Stimulated activated CD4-positive, alpha-beta T cell treated with anti-CD3 and anti-CD28 coated beads, Interleukin-15, amount 100 ng/mL, for 24 hours (primary cell): ENCODE measurements around the gene HEATR5B.
"Not testable (repeated sequence)": the region's sequence is repeated elsewhere in the genome, so short reads cannot be mapped to it uniquely, and the experiment has no call there.

ENCODE experiments used
- DNase-seq: peaks from one replicate; pipeline ENCODE4 v3.0.0-alpha.2; 2020

HEATR5B gene

DNA sequence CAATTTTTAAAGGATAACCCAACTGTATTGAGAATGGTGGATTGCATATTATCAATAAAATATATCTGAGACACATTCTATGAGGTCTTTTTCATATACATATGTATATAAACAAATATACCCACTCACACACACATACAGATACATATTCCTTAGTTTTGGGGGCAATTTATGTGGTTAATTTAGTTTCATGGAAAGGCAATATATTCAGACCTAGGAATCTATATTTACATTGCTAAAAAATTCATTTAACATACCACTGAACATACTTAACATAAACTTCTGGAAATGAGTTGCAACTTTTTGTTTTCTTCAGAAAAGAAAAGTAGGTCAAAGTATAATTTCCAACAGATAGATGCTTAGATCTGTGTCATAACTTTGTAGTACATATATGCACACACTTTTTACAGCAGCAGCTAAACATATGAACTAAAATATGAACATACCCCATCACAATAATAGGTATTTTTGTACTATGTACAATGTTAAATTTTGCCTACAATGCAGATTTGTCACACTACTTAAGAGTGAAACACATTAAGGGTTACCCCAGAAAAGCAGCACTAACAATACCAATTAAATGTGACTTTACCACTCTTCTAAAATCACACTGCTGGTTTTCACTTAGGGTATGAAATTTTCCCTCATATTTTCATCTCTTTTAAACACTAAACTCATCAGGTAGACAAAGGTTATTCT, 23.0 kb downstream of the HEATR5B start:
- no peak for DNase-seq

DNA sequence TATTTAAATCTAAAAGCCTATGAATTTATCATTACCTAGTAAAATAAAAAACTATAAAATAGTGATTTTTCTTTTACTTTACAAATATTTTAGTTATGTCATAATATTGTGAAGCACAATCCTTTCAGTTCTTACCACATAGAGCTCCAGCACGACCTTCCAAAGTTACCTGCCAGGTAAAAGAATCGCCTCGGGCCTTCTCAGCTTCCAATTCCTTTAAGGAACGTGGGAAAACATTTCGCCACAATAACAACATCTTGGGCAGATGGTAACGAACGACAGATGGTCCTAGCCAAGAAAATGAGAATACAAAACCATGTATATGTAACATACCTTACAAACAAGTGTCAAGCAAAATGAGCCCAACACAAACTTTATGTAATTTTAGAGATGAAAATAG, 23.7 kb downstream of the HEATR5B start:
- no peak for DNase-seq

DNA sequence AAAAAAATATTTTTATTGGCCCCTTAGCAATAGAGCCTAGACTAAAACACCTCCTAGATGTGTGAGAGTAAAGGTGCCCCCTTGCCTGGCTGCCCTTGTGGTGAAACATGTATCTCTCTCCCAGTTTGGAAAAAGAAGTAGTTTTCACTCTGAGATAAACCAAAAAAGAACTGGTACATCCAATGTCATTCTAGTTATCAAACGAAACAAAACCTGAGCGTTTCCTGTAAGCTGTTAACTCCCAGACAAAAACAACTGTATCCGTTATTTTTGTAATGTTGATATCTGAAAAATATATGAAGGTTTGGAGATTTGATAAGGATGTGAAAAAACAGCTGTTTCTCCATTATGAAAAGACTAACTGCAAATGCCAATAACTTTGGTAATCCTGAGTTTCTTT, 24.3 kb downstream of the HEATR5B start:
- no peak for DNase-seq

DNA sequence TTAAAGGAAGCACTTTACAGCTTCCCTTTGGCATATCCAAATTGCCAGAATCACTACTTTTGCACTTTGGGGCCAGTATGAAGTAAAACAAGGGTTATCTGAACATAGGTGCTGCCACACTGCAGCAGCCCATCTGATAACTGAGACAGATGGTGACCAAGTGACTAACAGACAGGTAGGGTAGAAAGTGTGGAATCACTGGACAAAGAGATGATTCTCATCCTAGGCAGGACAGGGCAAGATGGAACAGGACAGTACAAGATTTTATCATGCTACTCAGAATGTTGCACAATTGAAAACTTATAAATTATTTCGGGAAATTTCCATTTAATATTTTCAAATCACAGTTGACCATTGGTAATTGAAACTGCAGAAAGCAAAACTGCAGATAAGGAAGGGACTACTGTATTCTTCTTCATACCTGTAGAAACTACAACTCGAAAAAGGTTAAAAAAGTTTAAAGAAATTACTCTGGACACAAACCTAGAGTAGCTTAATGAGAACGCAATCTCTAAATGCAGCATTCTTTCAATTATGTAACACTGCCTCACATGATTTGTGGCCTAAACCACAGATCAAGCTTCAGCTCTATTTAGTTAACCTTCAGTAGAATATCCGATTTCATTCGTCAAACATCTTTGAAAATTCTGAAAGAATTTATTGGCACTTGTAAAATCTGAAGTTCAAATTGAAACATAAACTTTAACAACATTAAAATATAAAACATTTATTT, 31.4 kb downstream of the HEATR5B start:
- no peak for DNase-seq

DNA sequence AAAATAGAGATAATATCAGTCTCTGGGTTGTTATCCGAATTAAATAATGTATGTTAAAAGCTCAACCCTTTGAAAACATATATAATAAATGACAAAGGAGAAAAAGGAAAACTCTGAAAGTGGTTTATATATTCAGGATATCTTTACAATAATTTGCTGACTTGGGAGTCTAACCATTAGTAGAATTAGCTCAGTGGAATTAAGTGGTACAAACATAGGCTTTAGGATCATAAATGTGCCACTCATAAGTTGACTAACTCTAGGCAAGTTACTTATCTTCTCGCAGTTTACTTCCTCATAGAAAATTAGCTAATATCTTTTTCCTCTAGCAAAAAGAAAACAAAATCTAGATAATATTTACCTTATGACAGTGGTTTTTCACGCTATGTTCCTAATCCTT, 44.6 kb downstream of the HEATR5B start:
- no peak for DNase-seq

DNA sequence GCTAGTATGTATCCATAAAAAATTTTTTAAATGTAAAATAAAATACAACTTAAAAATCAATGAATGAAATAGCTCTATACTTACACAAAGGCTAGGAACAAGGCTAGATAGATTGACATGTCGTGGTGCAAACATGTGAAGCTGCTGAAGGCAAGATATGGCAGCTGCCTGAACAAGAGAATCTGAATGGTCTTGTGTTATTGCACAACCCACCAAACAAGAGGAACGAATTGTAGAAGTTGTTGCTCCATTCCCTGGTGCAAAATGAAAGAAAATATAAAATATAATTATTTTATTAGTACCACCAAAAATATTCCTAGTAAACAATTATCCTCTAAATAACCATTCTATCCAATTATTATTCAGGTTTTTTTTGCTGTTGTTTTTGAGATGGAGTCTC, 46.4 kb downstream of the HEATR5B start:
- DNase-seq = no peak

DNA sequence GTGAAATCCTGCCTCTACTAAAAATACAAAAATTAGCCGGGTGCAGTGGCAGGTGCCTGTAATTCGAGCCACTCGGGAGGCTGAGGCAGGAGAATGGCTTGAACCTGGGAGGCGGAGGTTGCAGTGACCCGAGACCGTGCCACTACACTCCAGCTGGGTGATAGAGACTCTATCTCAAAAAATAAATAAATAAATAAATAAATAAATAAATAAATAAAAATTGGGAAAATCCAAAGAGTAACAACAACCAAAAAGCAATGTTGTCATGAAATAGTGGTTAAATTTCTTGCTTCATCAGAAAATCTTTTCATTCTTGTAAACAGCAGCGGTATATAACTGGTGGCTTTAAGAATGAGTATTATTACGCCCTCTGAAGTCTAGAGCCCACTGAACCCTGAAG, 54.4 kb downstream of the HEATR5B start:
- DNase-seq = no peak

DNA sequence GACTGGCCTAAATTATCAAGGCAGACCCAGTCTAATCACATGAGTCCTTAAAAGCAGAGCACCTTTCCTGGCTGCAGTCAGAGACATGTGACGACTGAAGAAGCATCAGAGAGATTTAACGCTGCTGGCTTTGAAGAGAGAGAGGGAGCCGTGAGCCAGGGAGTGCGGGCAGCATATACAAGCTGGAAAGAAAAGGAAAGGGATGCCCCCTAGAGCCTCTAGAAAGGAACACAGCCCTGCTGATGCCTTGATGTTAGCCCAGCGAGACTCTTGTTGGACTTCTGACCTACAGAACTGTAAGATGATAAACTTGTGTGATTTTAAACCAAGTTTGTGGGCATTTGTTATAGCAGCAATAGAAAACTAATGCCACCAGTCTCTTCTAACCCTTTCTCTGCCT, 58.1 kb downstream of the HEATR5B start:
- peak; percentile 5 for DNase-seq

DNA sequence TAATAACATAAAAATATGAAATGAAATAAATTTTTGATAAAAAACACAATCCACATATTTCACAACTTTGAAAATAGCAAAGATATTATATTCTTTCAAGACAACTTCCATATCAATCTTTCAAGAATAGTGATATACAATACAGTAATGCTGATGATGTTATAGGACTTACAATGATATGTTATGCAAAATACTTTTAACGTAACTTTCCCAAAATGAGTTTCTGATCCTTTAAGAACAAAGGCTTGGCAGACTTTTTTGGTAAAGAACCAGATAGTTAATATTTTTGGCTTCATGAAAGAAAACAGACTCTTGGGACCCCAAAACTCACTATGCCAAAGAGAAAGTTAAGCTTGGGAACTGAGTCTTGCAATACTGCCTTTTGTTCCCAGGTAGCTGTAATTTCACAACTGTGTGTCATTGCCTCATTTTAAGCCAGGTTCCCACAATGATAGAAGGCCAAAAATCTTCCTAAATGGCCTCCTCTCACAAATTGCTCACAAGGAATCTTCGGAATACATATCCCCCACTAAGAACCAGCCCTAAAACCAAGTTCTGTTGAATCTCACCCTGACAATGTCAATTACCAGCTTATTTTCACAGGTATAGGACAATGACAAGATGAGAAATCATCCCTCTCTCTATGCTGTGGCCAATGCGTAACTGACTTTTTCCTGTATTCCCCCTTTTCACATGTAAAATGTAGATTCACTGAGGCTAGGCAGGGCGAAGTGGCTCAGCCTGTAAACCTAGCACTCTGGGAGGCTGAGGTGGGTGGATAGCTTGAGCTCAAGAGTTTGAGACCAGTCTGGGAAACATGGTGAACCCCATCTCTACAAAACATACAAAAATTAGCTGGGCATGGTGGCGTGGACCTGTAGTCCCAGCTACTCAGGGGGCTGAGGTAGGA, 63.0 kb downstream of the HEATR5B start:
- DNase-seq = no peak

DNA sequence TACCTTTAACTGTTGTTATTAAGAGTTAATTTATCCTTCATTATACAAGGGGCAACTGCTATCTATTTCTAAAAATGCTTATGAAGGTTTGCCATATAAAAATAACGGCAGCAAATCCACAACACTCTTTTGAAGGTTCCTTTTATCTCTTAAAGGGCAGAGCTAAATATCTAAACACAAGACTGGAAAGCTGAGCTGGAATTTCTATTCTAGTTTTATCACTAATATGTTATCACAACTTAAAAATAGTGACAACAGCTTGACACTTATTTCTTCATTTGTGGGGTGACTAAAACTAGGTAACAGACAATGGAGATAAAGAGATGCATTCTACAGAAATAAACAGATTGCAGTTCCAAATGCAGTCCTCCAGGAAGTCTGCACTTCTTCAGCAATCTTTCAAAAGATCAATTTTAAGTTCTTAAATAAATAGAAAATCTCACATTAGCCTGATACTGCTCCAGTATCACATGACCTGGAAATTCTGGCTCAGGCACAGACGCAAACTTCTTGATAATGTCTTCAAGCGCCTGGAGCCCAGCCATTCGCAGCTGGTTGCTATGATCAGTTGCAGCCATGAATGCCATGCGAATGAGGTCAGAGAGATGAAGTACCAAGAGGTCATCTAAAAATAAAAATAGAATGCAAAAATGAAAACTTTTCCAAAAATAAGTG, 63.8 kb downstream of the HEATR5B start:
- no peak for DNase-seq

DNA sequence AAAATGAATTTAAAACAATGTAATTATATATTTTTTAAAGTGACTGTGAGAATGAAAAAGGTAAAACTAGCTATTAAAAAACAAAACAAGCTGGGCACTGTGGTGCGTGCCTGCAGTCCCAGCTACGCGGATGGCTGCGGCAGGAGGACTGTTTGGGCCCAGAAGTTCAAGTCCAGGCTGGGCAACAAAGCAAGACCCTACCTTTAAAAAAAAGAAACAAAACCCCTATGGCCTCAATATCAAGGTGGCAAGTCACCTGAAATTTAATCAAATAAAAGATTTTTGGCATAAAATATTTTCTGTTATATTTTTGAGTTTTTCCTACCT, 70.9 kb downstream of the HEATR5B start:
- no peak for DNase-seq

DNA sequence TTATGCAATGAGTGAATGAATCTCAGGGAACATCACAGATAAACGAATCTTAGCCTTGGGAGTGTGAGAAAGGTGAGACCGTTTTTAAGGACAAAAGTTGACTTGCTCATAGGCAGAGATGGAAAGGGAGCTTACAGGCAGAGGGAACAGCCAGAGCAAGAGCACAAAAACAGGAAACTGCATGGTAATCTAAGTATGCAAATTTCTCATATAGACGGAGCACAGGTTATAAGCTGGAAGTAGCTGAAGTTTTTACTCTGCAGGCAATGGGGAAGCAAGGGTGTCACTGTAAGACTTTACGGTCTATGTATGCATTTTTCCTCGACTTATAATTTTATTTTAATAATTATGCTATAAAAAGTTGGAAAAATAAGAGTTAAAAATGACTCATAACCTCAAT, 73.0 kb downstream of the HEATR5B start:
- no peak for DNase-seq

DNA sequence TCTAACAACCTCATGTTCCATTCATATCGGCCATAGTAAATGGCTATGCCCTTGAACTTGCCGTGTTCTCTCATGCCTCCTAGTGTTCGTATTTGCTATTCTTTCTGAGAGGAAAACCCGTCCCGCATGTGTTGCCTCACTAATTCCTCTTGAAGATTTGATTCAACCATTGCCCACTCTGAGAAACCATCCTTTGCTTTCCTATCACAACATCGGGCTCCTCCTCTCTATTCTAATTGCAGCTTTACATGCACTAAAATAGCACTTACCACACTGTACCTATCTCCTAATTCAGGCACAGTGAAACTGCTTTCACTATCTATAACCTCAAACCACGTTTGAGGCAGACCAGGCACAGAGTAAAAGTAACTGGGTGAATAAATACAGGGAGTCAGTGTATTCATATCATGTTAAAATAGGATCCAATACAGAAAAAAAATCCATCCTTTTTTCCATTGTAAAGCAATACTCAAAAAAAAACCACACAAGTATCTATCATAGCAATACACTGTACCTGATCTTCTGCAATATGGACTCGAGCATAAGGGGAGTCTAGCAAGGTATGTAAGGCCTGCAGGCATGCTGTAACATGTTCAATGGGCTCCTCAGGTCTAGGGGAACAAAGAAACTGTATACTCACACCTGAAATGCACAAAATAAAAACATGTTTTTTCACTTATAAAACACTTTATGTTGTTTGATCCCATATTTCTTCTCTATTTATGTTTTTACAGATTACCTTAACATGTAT, 78.9 kb downstream of the HEATR5B start:
- DNase-seq = no peak

DNA sequence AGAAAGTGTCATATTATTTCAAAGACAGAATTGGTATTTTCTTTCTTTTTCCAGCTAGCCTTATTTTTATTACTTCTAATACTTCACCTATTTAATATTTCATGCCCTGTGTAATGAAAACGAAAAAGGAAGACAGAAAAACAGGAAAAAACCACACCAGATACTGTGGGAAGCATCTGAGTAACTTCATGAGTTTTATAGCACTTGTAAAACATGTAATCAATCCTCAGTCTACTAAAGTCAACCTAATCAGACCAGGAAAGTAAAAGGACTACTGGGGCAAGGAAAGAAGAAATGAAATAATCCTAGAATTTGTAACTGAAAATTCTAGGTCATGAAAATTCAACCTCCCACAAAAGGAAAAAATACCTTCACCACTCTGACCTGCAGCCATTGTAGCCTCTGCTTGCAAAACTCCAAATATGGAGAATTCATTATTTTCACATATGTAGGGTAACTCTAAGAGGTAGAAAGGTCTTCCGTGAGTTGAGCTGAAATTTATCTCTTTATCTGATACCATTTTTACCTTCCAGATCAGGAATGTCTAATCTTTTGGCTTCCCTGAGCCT, 83.1 kb downstream of the HEATR5B start:
- no peak for DNase-seq

DNA sequence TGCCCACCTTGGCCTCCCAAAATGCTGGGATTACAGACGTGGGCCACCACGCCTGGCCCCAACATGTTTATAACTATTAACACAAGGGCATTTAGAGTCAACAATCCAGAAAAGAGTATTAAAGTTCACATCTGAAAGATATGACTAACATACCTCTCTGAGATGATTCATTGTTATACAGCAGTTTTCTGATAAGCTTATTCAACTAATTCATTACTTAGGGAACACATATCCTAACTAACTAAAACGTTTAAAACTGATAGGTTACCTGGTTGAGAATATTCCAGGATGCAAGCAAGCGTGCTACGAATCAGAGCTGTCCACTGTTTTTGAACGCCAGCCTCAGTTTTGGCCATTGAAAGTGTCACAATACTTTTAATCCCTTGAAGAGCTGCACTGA, 83.9 kb downstream of the HEATR5B start:
- no peak for DNase-seq

DNA sequence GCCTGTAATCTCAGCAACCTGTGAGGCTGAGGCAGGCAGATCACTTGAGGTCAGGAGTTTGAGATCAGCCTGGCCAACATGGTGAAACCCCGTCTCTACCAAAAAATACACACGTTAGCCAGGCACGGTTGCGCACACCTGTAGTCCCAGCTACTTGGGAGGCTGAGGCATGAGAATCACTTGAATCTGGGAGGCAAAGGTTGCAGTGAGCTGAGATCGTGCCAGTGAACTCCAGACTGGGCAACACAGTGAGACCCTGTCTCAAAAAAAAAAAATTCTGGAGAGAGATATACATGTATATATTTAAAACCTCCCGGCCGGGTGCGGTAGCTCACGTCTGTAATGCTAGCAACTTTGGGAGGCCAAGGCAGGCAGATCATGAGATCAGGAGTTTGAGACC, 84.8 kb downstream of the HEATR5B start:
- DNase-seq = not testable (repeated sequence)

DNA sequence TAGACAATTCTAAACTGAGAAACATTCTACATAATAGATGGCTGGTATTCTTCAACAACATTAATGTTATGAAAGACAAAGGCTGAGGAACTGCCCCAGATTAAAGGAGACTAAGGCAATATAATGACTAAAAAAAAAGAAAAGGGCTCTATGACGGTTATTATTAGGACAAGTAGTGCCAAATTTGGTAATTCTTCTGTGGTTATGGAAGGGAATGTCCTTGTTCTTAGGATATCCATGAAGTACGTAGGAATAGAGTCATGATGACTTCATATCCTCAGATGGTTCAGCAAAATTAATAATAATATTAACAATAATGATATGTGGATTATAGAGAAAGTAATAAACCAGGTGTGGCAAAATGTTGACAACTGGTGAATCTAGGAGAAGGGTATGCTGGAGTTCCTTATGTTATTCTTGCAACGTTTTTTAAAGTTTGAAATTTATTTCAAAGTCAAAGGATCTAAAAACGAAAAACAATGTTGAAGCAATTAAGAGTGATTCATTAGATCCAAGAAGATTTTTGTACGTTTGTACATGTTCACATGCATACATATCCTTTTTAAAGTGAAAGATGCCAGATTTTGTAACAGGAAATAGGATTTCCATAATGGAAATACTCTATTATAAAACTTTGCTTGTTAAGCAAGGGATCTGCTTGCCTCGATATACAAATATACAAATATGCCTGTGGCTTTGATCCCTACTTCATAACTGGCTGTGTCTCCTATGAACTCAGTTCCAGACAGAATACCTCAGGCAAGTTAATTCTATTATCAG, 90.1 kb downstream of the HEATR5B start:
- DNase-seq = no peak

DNA sequence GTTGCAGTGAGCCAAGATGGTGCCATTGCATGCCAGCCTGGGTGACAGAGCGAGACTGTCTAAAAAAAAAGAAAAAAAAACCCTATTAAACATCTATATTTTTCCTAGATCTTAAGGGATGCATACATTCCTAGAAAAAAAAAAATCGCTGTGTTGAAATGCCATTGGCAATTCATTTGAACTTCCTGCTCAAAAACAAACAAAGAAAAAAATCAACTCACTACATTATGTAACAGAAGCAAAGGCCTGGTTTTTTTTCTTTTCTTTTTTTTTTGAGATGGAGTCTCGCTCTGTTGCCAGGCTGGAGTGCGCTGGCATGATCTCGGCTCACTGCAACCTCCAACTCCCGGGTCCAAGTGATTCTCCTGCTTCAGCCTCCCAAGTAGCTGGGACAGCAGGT, 96.2 kb downstream of the HEATR5B start:
- DNase-seq = no peak

DNA sequence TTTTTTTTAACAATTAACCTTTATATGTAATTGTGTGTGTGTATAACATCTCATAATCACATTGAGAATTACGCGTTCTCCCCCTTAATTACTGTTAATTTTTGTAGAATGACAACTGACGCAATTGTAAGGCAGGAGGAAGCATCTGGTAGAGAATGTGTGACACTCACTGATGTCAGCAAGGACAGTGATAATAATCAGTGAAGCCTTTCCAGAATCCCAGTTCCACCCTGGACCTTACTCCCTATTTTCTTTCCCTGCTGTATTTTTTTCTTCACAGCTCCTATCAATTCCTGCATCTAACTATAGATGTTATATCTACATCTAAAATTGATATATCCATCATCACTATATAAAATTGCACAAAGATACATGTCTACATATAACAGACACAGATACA, 101.7 kb downstream of the HEATR5B start:
- no peak for DNase-seq

DNA sequence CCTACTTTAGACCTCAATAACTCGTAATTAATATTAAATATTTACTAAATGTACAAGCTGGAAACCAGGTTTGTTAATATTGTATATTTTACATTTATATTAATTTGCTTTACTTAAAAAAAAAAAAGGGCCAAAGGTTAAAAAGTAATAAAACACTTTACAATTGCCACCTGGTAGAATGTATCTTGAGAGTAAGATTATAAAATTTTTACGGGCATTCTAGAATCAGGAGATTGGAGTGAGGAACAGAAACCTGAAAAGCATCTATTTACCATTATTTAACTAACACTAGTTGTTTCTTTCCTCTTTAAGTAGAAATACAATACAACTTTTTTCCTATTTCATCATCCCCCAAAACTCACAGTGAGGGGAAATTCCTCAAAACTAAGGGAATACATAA, 102.3 kb downstream of the HEATR5B start:
- no peak for DNase-seq

DNA sequence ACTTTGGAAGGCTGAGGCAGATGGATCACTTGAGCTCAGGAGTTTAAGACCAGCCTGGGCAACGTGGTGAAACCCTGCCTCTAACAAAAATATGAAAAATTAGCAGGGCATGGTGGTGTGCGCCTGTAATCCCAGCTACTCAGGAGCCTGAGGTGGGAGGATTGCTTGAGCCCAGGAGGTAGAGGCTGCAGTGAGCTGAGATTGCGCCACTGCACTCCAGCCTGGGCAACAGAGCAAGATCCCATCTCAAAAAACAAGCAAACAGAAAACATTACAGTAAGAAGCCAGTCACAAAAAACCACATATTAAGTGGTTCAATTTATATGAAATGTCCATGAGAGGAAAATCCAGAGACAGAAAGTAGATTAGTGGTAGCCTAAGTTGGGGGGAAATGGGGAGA, 105.2 kb downstream of the HEATR5B start:
- DNase-seq = not testable (repeated sequence)
